Activated CD4-positive, alpha-beta memory T cell treated with anti-CD3 and anti-CD28 coated beads, Interleukin-2, amount 10 ng/mL, durations not matched to agents 7 days and 5 days (primary cell): ENCODE measurements around the gene FLYWCH1. TPM values are rescaled to one million over a fixed set of nuclear protein-coding genes. Genes with fewer than 3 reads are reported as not detected.

ENCODE experiments used
- total RNA-seq, 2 experiments: library from RNA; stranded (reverse); gene quantifications; one replicate each; pipeline ENCODE4 v1.2.3, GENCODE V29; 2021

The FLYWCH1 gene
- total RNA-seq, 2 experiments from 2014 or later, result 75.2 to 80.8 TPM

Other genes starting within 250 kb of the FLYWCH1 start
- 10 to 100 TPM; 35.9 to 39.8 TPM for gene KCTD5, start 229.4 kb upstream of the FLYWCH1 start, total RNA-seq
- 1 to 10 TPM; 1.6 to 1.8 TPM for gene PRSS27, start 191.7 kb upstream of the FLYWCH1 start, total RNA-seq
- gene SRRM2, start 159.3 kb upstream of the FLYWCH1 start, total RNA-seq, result 100 to 1,000 TPM; 520 to 539 TPM
- gene ELOB, start 134.7 kb upstream of the FLYWCH1 start, total RNA-seq, result 100 to 1,000 TPM; 141 to 150 TPM
- not detected for gene PRSS33, start 124.4 kb upstream of the FLYWCH1 start, total RNA-seq
- not detected for gene PRSS41, start 113.5 kb upstream of the FLYWCH1 start, total RNA-seq
- 1 to 10 TPM; 3.0 to 4.0 TPM for gene PRSS21, start 94.7 kb upstream of the FLYWCH1 start, total RNA-seq
- 1 to 10 TPM; 8.8 to 9.8 TPM for gene ZG16B, start 81.6 kb upstream of the FLYWCH1 start, total RNA-seq
- gene PRSS22, start 53.8 kb upstream of the FLYWCH1 start, total RNA-seq, result not detected
- gene FLYWCH2, start 28.7 kb upstream of the FLYWCH1 start, total RNA-seq, result 10 to 100 TPM; 19.4 to 20.5 TPM
- gene KREMEN2, start 52.3 kb downstream of the FLYWCH1 start, total RNA-seq, result not detected
- gene PAQR4, start 57.4 kb downstream of the FLYWCH1 start, total RNA-seq, result 10 to 100 TPM; 50.0 to 52.3 TPM
- 100 to 1,000 TPM; 118 to 124 TPM for gene PKMYT1, start 68.5 kb downstream of the FLYWCH1 start, total RNA-seq
- under 1 TPM; 0.23 to 0.28 TPM for gene CLDN9, start 101.0 kb downstream of the FLYWCH1 start, total RNA-seq
- not detected for gene CLDN6, start 106.3 kb downstream of the FLYWCH1 start, total RNA-seq
- gene TNFRSF12A, start 108.4 kb downstream of the FLYWCH1 start, total RNA-seq, result 1 to 10 TPM; 6.1 to 7.5 TPM
- gene HCFC1R1, start 112.0 kb downstream of the FLYWCH1 start, total RNA-seq, result 10 to 100 TPM; 37.0 to 43.3 TPM
- gene THOC6, start 112.1 kb downstream of the FLYWCH1 start, total RNA-seq, result 10 to 100 TPM; 42.4 TPM
- gene BICDL2, start 125.0 kb downstream of the FLYWCH1 start, total RNA-seq, result 1 to 10 TPM; 1.4 to 1.9 TPM
- 100 to 1,000 TPM; 112 to 117 TPM for gene MMP25, start 134.6 kb downstream of the FLYWCH1 start, total RNA-seq
- 1,000 to 10,000 TPM; 4,131 to 4,213 TPM for gene IL32, start 153.7 kb downstream of the FLYWCH1 start, total RNA-seq
- gene ZSCAN10, start 187.4 kb downstream of the FLYWCH1 start, total RNA-seq, result under 1 TPM in 1 of 2 experiments, not detected in 1; 0.15 TPM
- not detected for gene ZNF205, start 200.7 kb downstream of the FLYWCH1 start, total RNA-seq
- gene ZNF213, start 223.1 kb downstream of the FLYWCH1 start, total RNA-seq, result 10 to 100 TPM; 10.5 to 11.6 TPM